ENCODE measurements around the gene MRPL55.
"Not testable (repeated sequence)": the region's sequence is repeated elsewhere in the genome, so short reads cannot be mapped to it uniquely, and the experiment has no call there.

MRPL55 gene

DNA sequence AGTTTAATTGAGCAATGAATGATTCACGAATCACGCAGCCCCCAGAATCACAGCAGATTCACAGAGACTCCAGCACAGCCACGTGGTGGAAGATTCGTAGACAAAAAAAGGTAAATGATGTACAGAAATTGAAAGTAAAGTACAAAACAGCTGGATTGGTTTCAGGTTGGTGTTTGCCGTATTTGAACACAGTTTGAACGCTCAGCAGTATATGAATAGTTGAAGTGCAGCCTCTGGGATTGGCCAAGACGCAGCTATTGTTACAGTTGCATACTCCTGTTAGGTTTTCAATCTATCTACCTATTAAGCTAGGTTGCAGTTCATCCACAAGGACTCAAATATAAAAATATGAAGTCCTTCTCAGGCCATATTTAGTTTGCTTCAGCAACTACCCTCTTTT is 3.1 kb upstream of the MRPL55 start:
- no peak for DNase-seq (ENCODE audit: low read depth)
- H3K4me3 ChIP-seq (replicated peaks; ENCODE audit: low read depth, low read length) = no peak overlapping the region
- TF ChIP-seq, protein P1, sequence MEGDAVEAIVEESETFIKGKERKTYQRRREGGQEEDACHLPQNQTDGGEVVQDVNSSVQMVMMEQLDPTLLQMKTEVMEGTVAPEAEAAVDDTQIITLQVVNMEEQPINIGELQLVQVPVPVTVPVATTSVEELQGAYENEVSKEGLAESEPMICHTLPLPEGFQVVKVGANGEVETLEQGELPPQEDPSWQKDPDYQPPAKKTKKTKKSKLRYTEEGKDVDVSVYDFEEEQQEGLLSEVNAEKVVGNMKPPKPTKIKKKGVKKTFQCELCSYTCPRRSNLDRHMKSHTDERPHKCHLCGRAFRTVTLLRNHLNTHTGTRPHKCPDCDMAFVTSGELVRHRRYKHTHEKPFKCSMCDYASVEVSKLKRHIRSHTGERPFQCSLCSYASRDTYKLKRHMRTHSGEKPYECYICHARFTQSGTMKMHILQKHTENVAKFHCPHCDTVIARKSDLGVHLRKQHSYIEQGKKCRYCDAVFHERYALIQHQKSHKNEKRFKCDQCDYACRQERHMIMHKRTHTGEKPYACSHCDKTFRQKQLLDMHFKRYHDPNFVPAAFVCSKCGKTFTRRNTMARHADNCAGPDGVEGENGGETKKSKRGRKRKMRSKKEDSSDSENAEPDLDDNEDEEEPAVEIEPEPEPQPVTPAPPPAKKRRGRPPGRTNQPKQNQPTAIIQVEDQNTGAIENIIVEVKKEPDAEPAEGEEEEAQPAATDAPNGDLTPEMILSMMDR (IDR thresholded peaks at IDR 0.05; ENCODE audit: low read length, missing control alignments) = no peak

DNA sequence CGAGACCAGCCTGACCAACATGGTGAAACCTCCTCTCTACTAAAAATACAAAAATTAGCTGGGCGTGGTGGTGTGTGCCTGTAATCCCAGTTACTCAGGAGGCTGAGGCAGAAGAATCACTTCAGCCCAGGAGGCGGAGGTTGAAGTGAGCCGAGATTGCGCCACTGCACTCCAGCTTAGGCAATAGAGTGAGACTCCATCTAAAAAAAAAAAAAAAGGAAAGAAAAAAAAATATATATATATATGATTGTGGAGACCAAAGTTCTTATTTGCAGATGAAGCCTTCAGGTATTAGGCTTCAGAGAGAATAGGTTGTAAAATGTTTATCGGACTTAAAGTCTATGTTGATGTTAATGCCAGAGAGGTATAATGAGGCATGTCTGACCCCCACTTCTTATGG is 2.2 kb upstream of the MRPL55 start:
- not testable (repeated sequence) for DNase-seq (ENCODE audit: low read depth)

DNA sequence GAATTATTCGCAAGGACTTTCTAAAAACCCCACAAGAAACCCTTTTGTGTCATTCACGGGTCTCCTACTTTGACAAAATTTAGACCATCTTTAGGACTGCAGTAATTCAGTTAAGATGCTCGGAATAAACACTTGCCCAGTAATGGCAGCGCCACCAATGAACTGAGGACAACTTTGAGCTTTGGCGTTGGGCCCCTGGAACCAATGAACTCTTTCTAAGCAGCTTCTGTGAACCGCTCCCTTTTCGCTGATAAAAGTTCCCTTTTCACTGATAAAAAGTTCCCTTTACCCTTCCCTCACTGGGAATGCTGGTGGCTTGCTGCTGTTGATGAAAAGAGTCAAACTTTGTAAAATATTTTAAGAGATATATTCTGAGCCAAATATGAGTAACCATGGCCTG is 1.5 kb upstream of the MRPL55 start:
- peak overlapping the region; percentile 95 for H3K4me3 ChIP-seq (replicated peaks; ENCODE audit: low read depth, low read length)
- TF ChIP-seq, protein P1 (IDR thresholded peaks at IDR 0.05; ENCODE audit: low read length, missing control alignments) = no peak

More for the DNA sequence above, 2.2 kb upstream of the MRPL55 start:
- not testable (repeated sequence) for H3K4me3 ChIP-seq (replicated peaks; ENCODE audit: low read depth, low read length)

DNA sequence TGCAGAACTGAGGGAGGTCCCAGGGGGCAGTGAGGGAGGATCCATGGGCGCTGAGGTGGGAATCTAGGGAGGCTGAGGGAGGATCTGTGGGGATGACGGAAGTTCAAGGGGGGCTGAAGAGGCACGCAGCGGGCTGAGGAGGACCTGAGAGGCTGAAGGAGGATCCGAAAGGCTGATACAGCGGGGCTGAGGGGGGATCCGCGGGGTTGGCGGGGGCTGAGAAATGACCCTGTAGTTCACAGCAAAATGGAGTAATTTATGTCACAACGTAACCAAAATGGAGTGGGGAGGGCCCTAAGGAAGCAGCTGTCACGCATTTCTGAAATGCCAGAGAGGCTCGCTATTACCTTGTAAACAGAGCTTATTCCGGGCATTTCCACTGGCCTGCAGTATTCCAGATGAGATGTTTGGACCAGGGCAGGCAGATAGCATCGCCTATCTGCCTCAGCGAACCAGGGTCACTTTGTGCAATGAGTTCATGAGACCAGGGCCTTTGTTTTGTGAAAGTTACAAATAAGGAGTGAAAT is 926 bp upstream of the MRPL55 start:
- H3K4me3 ChIP-seq (replicated peaks; ENCODE audit: low read depth, low read length) = peak overlapping the region; percentile 95
- DNase-seq (ENCODE audit: low read depth) = peak; percentile 55
- TF ChIP-seq, protein P1 (IDR thresholded peaks at IDR 0.05; ENCODE audit: low read length, missing control alignments) = no peak

More for the DNA sequence above, 1.5 kb upstream of the MRPL55 start:
- no peak for DNase-seq (ENCODE audit: low read depth)

DNA sequence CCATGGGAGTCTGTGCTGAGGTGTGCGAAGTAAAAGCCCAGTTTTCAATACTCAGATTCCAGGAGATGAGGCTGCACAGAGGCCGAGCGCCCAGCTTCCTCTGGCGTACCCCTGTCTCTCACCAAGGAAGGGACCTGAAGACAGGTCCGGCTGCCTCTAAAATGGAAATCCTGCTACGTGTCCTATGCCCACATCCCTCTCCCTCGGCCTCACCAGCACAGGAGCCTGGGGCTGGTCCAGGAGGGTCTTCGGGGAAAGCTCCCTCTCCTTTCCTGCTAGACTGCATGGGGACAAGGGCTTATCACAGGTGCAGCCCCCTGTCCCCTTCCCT is 392 bp downstream of the MRPL55 start:
- TF ChIP-seq, protein P1 (IDR thresholded peaks at IDR 0.05; ENCODE audit: low read length, missing control alignments) = no peak
- H3K4me3 ChIP-seq (replicated peaks; ENCODE audit: low read depth, low read length) = peak overlapping the region; percentile 95
- no peak for DNase-seq (ENCODE audit: low read depth)

DNA sequence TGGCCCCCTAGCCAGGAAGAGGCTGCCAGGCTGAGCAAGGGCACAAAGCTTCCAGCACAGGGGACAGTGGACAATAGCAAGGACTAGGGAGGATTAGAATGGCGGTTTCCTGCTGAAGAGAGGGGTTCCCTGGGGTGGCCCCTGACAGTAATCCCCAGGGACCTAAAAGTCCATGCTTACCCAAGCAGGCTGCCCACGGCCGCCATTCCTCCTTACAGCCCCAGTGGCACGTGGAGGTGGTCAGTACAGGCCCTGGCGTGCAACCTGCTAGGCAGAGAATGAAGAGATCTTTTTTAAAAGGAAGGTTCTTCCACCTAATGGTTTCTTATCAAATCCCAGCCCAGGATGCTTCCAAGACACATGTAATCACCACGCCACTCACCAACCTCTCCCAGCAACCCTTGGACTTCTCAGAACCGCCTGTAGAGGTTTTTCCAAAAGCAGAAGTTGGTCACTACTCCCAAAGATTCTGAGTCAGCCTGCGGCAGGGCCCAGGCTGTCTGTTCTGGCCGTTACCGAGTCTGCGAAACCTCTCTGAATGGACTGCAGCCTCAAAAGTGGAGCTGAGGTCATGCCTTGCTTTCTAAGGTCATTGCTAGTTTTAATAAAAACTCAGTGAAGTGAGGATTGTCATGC is 926 bp downstream of the MRPL55 start:
- TF ChIP-seq, protein P1 (IDR thresholded peaks at IDR 0.05; ENCODE audit: low read length, missing control alignments) = no peak
- H3K4me3 ChIP-seq (replicated peaks; ENCODE audit: low read depth, low read length) = peak overlapping the region; percentile 95
- DNase-seq (ENCODE audit: low read depth) = no peak

DNA sequence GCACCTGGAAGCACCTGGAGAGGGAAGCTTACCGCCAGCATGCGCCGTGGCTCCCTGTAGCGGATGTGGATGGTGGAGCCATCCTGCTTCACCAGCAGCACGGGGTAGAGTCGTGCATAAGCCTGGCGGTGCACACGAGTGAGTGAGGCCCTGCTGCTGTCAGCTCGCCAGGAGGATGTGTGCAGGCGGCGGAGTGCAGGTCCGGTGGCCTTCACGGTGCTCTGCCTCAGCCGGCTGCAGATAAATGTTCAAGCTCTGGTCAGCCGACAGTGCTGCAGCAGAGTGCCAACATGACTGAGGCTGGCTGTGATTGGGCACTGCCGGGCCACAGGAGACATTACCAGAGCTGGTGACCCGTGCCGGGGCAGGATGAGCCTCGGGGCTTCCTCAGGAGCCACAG is 1.5 kb downstream of the MRPL55 start:
- no peak overlapping the region for H3K4me3 ChIP-seq (replicated peaks; ENCODE audit: low read depth, low read length)
- TF ChIP-seq, protein P1 (IDR thresholded peaks at IDR 0.05; ENCODE audit: low read length, missing control alignments) = no peak
- no peak for DNase-seq (ENCODE audit: low read depth)

Measured in fibroblast of pulmonary artery (primary cell).